Activated CD4-positive, alpha-beta T cell treated with anti-CD3 and anti-CD28 coated beads, Interleukin-2, amount 50 U/mL, for 1 hour (primary cell): Measurements from ENCODE around the gene DMPK.

ENCODE experiments used
- DNase-seq: peaks from one replicate; pipeline ENCODE4 v3.0.0-alpha.2; 2020

The DMPK gene

GRCh38 chr19:45782162-45782691 lies at the start of gene DMPK:
Gene DMPK, minus strand, starts transcription at chr19:45782490. Its CDS starts 138 bp downstream, at chr19:45782352.
- DNase-seq = no peak

DNA sequence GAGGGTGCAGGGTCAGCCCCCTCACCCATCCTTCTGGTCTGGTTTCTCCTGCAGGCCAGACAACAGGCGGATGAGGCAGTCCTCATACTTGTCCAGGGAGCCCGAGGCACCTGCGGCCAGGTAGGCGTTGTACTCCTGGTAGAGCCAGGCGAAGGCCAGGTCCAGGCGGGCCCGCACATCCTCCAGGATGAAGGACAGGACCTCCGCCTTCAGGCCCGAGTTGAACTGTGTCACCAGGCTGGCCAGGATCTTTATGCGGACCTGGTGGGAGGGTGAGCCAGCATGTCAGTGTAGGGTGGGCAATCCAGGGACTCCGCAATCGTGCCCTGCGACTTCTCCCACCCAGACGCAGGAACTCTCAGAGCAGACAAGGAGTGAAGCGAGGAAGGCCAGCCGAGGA lies 46.7 kb upstream of the DMPK start:
- DNase-seq = no peak

DNA sequence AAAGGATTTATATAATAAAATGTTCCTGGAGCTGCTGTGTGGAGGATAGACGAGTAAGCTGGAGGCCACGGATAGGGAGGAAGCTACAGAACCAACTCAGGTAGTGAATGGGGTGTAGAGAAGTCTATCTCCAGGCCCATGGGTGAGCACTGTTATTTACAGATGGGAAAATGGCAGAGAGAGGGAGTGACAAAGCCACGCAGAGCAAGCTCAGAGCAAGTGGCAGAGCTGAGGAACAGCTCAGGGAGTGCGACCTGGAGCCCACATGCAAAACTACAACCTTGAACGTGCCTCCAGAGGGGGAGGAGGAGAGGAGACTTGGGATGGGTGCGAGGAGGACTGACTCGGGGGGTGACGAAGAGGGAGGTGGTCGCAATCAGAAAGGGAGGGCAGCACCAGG lies 46.2 kb upstream of the DMPK start:
- no peak for DNase-seq

GRCh38 chr19:45827459-45828093 lies 45.3 kb upstream of the DMPK start:
- DNase-seq = no peak

GRCh38 chr19:45826934-45827333 lies 44.6 kb upstream of the DMPK start:
- DNase-seq = no peak

DNA sequence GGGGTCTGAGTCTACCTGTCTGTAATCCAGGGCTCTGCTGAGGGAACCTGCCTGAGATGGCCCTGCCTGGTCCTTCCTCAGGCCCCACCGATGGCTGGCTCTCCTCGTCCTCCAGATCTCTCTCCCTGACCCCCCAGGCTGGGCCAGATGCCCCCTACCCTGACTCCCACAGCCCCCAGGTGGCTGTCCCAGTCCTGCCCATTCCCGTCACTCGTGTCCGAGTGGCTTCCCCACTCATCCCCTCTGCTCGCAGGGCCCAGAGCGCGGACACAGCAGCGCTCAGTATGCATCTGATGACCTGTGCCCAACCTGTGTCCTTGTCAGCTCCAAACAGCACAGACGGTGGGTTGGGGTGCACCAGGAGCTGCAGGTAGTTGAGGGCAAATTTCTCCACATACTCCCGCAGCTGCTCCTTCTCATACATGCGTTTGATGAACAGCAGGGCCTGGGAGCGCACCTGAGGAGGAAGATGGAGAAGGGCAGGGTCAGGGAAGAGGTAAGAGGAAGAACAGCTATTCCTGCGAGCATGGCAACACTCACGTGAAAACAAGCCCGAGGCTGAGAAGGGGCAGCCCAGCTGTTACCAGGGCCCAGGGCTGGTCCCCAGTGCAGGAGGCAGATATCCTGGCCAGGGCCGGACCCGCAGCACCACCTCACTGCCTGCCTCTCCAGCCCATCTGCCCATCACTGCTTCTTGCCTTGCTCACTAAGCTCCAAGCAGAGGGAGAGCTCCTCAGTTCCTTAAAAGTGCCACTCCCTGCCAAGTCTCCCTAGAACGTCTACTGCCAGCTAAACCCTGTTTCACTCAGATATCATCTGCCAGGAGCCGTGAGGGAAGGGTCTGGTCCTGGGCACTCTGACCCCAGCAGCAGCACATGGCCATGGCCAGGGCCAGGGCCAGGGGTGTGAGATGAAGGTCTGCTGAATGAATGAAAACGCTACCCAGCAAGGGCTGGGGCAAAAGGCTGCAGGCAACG lies 43.9 kb upstream of the DMPK start:
- no peak for DNase-seq

- DNase-seq = no peak
Observed at GRCh38 chr19:45825263-45825605, 42.9 kb upstream of the DMPK start.

DNA sequence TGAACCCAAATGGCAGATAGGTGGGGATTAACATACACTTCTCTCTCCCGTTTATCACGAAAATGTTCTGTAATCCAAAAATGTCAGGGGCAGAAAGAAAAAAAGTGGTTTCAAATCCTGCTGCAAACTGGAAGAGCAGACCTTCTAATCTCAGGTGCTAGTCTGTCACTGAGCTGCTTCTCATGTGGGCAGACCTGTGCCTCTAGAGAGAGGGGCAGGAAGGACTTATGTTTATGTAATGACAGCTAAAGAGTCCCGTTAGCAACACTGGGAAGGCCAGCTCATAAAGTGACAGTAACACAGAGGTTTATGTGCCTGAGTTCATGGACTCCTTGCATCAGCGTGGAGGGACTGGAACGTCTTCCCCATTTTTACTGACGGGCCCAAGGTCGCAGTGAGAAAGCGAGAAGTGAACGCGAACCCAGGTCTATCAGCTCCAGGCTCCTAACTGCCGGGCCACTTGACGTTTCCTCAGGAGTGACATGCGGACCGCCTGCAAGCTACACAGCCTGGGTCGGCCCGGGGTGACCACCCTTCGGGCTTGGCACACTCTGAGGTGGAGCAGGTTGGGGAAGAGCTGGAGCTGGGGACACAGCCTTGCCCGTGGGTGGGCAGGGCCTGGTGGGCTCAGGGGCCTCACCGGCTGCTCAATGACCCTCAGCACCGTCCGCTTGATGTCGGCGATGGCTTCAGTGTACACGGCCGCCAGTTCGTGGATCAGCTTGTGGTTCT lies 42.4 kb upstream of the DMPK start:
- no peak for DNase-seq

DNA sequence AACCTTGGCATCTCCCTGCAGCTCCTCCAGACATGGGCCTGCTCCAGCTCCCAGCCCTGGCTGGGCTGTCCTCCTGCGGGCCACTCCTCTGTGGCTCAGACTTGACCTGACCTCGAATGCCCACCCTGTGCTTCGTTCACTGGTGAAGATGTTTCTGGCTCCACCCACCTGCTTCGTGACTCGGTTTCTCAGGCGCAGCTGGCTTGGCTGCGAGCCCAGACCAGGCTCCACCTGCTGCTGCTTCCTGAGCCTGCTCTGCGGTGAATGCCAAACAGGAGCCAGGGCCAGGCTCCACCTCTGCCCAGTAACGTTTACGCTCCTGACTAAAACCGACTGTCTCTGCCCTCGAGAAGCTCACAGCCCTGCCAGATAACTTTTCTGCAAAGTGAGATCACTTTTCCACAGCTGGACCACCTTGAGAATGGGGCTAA lies 41.8 kb upstream of the DMPK start:
- DNase-seq = no peak

- DNase-seq = no peak
Observed at GRCh38 chr19:45823182-45823581, 40.9 kb upstream of the DMPK start.

DNA sequence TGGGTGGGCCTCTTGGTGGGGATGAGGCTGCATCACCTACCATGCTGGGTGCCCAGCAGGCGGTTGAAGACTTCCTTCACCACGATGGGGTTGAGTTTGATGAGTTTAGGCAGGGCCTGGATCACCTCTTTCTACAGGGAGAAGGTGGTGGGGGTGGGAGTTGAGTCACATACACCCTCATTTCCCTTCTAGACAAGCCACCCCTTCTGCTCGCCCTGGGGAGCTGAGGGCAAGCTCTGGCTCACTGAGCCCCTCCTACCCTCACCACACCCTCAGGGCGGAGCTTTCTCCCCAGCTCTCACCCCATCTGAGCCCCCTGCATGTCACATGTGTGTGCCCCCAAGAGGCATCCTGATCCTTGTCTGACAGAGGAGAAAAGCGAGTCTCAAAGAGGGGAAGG lies 40.4 kb upstream of the DMPK start:
- no peak for DNase-seq

DNA sequence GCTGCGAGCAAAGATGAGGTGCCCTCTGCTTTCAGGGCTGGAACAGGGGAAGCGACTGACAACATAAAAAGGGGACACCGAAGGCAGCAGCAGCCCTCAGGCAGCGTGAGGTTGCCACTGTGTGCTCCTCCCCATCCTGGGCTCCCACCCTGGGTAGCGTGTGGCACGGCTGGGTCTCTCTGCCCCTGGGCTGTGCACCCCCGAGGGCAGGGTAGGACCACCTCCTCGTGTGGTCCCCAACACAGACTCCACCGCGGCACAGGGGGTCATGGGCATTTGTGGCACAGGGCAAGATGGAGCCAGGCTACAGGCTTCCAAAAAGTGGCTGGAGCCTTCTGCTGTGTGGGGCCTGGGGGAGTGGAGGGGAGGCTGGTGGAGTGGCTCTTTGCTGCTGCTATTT lies 39.3 kb upstream of the DMPK start:
- DNase-seq = no peak

DNA sequence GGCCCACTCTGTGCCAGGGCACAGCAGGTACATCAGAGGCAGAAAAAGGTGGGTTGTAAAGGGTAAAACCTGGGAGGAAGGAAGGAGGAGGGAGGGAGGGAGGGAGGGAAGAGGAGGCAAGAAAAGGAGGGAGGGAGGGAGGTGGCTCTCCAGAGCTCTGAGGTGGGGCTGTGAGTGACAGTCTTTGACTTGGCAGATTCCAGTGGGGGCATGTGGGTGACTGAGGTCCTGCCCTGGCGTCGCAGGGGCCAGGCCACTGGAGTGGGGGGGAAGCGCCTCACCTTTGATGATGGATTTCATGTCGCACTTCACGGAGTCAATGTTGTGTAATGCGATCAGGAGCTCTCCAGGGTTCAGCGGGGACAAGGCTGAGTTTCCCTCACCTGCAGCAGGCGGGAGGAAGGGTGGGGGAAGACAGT lies 38.8 kb upstream of the DMPK start:
- no peak for DNase-seq

DNA sequence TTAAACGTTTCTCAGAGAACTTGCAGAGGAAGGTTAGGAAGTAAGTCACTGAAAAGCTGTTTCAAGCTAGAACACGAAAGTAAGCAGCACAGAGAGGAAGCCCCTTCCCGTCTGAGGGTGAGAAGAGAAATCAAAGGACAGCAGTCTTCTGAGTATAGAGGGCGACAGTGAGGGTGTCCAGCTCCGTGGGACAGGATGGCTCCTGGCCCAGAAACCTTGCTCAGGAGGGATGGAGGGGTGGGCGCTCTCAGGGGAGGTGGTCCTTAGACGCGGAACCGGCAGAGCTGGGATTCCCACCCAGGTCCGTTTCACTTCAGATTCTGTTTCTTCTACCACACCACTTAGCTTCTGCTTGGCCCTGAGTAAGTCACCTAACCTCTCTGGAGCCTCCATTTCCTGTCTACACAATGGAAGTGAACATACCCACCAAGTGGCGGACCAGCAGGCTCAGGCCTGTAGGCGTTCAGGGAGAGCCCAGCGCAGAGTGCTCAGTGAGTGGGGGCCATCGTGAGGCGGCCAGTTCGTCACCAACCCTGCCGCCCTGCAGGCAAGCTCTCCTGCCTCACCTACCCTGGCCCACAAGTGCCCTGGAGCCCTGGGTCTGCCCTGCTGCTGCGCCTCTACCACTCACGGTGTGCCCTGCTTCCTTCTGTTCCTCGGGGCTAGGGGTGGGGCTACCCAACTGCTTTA lies 38.3 kb upstream of the DMPK start:
- DNase-seq = no peak

DNA sequence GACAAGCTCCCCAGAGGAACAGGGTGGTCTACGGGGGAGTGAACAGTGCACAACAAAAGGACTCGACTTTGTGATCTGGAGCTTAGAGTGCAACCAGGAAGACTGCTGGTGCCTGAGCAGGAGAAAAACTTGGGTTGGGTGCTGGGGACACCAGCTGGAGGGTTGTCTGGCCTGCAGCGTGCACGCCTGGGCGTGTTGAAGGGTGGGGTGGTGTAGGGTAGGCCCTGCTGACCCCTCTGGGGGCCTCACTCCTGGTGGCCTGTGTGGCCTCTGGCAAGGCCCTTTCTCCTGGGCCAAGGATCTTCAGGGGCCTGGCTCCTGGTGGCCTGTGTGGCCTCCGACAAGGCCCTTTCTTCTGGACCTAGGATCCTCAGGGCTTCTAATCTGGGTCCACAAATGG lies 37.5 kb upstream of the DMPK start:
- no peak for DNase-seq

DNA sequence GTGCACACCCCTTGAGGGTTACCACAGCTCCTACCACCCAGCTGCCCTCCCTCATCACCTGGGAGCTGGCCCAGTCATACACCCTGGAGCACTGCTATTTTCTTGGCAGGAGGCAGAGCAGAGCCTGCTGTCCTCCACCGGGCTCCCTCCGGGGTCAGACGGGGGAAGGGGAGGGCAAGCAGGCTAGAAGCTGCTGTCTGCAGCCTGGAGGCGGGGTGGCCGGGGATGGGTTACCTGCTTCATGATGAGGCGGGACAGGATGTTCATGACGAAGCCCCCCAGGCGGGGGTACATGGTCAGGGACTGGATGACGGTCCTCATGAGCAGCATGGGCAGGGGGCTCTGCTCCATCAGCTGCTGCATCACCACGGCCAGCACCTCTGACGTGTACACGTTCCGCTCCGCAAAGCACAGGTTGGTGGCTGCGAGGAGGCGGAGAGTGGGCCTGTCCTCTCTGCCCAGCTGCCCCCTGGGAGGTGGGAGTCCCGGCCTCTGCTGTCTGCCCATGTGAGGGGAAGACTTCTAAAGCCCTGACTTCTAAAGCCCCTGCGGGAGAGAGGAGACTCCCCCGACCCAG lies 35.5 kb upstream of the DMPK start:
- DNase-seq = no peak

DNA sequence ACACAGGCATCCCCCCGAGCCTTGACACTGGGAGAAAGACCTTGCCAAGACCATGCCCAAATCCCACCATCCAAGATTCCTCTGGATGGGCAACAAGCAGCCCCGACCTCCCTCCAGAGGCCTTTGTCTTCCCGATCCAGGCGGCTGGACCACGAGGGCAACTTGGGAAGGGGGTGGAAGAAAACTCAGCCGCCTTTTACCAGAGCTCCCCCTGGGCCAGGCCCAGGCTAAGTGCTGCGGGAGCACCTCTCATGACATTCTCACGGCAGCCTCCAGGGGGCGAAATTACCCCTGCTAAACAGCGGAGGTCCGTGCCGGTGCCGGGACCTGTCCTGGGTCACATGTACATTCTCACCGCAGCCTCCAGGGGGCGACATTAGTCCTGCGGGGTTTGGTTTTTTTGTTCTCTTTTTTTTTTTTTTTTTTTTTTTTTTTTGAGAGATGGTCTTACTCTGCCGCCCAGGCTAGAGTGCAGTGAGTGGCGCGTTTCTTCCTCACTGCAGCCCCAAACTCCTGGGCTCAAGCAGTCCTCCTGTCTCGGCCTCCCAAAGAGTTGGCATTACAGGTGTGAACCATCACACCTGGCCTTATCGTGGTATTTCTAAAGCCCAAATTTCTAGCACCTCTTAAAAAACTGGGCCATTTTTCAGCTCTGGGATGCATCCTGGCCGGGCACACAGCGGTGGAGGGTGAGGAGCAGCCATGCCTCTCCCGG lies 34.9 kb upstream of the DMPK start:
- DNase-seq = peak; percentile 98

DNA sequence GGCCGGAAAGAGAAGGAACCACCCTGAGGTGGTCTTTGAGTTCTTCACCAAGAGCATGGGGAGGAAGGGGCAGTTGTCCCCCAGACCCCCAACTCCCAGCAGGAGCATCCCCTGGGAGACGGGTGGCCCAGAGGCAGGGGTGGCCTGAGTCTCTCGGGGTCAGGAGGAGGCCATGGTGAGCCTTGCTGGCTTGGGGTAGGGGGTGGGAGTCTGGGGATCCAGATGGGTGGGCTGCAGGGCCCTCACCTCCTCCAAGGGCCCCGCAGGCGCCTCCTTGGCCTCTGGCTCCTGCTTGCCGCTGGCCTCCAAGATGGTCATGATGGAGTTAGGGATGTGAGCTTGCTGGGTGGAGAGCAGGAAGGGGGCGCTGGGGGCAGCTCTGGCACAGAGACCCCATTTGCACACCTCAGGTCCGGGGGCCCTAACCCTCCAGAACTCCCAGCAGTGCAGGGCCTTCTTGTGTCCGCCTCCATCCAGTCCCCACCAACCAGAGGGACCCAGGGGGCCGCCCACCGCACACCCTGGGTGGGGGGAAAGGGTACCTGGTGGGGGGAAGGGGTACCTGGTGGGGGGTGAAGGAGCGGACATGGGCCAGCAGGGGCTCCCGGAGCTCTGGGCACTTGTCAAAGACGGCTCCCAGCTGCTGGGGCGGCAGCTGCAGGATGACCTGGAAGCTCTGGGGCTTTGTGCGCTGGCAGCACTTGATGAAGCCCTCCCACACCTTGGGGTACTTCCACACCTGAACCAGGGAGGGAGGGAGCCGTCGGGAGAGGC lies 34.1 kb upstream of the DMPK start:
- no peak for DNase-seq

DNA sequence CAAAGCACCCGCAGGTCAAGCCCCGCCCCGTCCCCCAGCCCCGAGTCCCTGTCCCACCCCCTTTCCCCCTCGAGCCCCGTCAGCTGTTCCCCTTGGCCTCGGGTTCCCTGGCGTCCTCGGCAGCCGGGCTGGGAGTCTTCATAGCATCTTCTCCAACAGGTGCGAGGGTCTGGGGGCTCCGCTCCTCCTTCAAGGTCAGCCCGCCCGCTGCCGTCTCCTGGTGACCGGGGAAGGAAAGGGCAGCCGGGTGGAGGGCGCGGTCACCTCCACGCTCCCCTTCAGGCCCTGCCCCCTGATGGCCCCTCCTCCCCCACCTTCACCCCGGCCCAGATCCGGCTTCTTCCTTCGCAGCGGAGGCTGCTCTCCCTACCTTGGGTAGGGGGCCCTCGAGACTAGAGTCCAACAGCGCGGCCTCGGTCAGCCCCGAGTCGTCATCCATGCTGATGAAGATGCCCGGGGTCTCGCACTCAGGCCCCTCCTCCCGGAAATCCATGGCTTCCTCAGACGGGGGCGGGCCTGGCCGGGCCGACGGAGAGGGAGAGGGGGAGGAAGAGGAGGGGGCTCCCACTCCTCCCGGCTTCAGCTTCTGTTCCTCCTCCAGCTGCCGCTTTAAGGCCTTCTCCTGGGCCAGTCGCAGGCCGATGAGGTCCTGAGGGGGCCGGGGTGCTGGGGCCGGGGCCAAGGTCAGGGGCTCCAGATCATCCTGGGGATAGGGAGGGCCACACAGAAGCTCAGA lies 33.4 kb upstream of the DMPK start:
- no peak for DNase-seq

- DNase-seq = no peak
Observed at GRCh38 chr19:45814851-45815480, 32.7 kb upstream of the DMPK start, which contains the start of gene RSPH6A. Gene RSPH6A, minus strand, starts transcription at chr19:45815308. Its CDS starts 132 bp downstream, at chr19:45815176.
